ENCODE results near the gene TACR2.

TACR2 gene

DNA sequence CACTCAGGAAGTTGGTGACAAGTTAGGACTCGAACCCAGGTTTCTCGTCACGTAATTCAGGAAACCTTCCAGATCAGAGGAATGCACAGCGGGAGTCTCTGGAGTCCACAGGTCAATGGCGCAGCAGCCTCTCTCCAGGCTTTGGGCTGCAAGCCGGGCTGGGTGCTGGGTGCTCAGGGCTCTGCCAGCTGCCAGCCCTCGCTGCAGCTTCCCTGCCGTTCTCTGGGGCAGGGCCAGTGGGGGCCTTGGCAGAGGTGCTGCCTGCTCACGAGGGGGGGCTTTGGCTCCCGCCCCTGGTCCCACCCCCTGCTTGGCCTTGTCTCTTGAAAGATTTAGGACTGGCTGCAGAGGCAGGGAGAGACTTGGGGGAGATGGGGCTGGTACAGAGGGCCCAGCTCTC, at the start of gene TACR2:
Gene TACR2 (minus strand): TSS at position 224 of the 400 bp plus-strand sequence. CDS start 595 bp downstream, outside the sequence.
- DNase-seq (ENCODE audit: low read depth in 3 of 3), result no peak

DNA sequence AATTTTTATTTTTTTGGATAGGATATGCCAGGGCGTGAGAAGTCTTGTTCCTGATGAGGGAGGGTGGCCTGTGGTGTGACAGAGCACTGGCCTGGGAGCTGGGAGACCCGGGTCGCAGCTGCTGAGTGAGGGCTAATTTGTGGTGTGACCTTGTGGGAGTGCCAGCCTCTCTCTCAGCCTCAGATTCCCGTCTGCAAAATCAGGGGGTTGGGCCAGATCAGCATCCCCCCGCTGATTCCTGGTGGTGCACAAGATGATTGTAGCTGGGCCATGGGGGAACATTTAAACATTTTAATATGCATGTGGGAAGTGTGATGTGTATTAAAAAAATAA, 49.4 kb upstream of the TACR2 start:
- no peak for DNase-seq (ENCODE audit: low read depth in 3 of 3)

DNA sequence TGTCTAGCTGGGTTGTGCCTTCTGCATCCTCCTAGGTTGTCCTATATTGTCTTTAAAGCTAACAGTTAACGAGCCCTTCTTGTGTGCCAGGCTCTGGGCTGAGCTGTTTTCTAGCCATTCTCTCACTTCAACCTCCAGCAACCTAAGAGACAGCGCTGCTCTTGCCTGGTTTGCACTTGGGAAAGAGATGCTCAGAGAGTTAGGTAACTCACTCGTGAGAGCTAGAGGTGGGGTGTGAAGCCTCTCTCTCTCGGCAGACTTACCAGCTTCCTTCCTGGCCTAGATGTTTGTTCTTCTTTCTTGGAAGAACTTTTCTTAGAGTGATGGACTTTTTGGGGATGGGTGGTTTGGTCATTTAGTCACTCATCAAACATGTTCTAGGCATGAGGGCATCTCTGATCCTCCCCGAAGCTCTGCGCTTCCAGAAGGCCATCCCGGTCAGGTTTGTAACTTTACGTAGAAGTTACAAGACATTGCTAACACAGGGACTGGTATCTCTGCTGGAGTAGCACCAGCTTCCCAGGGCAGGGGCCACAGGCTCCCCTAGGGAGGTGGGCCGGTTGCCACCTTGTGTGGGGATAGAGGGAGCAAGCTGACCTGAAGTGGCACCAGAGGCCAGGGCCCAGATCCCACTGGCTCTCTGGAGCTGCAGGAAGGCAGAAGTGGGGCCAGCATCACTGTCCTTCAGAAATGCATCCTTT, 48.9 kb upstream of the TACR2 start:
- DNase-seq (ENCODE audit: low read depth in 3 of 3), result no peak

DNA sequence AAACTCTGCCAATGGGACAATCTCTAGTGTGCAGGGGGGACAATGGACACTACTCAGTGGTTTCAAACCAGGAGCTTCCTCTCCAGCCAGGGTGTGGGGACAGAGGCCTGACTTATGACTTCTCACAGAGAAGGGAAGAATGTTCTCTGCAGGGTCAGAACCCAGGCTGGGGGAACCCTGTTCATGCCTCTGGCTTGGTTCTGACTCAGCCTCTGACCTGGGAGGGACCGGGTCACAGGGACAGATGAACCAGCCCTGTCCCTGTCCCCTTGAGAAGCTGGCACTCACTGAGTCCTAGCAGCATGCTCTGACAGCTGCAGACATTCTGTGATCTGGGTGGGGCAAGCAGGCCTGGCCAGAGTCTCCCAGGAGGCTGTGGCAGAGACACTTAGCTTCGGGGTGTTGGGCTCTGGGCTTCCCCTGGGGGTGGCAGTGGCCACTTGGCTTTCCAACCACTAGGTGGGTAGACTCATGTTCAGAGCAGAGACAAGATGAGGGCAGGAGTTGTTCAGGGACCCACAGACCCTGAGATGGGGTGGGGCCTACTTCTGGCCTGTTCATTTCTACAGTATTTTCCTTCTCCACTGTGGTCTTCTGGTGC, 48.2 kb upstream of the TACR2 start:
- no peak for DNase-seq (ENCODE audit: low read depth in 3 of 3)

DNA sequence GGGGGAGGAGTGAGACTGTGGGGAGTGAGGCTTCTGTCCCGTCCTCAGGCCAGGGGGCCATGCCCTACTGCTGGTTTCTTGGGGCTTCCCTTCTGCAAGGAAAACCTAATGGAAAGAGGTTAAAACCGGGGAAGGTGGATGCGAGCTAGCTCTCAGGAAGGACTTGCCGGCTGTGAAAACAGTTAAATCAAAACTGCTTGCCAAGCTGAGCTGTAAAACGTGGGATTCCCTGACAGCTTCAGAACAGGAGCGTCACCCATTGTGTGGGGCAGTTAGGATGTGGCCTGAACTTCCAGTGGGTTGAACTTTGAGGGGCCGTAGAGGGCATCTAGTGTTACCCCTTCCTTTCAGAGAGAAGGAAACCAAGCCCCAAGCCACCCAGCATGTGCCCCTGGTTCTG, 47.7 kb upstream of the TACR2 start:
- DNase-seq (ENCODE audit: low read depth in 3 of 3), result no peak

DNA sequence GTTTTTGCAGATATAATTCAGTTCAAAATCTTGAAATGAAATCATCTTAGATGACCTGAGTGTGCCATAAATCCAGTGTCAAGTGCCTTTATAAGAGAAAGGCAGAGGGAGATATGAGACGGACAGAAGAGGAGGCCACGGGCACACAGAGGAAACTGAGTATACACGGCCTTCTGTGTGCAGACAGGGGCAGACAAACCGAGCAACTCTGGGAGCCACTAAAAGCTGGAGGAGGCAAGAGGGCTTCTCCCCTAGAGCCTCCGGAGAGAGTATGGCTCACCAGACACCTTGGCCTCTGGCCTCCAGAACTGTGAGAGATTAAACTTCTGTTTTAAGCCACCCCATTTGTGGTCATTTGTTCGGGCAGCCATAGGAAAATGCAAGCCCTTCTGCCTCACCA, 47.2 kb upstream of the TACR2 start:
- no peak for DNase-seq (ENCODE audit: low read depth in 3 of 3)

DNA sequence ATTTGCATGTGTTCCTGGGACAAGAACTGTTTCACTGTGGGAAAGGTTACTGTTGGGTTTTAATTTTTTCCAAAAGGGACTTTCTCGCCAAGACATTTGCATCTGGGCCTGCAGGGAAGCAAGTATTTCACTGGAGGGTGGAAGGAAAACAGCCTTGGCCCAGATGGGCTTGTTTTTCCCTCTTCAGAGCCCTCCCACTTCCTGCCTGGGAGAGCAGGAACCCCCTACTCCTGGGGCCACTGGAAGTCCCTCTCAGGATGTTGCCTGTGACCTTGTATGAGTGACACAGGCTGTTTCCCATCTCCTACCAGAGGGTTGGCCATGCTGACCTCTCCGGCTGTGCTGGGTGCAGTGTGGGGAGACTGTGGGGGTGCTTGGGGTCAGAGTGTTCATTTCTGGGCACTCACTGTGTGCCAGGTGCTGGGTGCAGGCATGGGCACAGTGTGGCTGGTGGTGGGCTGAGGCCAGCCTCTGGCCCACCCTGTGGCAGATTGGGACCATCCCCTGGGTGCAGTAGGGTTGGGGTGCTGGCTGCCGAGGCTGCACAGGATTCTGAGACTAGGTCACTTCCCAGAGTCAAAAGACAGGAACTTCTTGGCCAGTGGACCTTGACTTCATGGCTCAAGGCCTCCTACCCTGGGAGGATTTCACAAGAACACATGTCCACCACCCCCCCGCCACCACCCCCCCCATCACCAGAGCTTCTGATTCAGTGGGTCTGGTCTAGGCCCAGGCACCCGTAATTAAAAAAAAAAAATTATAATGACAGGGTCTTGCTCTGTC, 44.7 kb upstream of the TACR2 start:
- no peak for DNase-seq (ENCODE audit: low read depth in 3 of 3)

DNA sequence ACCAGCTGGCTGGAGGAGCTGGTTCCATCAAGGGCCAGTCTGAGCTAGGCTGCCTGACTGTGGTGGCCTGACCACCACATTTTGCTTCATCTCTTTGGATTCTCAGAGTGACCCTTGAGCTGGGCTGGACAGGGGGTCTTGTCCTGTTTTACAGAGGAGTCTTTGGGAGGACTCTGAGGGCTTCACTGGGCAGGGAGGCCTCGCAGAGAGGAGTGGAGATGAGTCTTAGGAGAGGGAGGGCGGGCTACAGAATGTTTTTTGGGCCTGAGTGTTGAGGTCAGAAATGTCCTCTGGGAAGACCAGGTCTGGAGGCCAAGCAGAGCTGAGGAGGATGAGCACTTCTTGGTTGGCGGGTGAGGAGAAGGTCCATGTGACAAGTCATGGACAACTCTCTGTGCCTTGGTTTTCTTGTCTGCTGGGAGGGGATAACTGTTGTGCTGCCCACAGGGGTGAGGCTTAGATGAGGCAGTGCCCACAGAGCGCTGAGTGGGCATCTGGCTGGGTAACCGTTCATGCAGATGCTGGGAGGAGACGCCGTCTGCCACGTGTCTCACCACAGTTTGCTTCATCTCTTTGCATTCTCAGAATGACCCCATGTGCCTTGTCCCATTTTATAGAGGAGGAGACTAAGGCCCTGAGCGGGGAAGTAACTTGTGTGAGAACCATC, 44.0 kb upstream of the TACR2 start:
- no peak for DNase-seq (ENCODE audit: low read depth in 3 of 3)

DNA sequence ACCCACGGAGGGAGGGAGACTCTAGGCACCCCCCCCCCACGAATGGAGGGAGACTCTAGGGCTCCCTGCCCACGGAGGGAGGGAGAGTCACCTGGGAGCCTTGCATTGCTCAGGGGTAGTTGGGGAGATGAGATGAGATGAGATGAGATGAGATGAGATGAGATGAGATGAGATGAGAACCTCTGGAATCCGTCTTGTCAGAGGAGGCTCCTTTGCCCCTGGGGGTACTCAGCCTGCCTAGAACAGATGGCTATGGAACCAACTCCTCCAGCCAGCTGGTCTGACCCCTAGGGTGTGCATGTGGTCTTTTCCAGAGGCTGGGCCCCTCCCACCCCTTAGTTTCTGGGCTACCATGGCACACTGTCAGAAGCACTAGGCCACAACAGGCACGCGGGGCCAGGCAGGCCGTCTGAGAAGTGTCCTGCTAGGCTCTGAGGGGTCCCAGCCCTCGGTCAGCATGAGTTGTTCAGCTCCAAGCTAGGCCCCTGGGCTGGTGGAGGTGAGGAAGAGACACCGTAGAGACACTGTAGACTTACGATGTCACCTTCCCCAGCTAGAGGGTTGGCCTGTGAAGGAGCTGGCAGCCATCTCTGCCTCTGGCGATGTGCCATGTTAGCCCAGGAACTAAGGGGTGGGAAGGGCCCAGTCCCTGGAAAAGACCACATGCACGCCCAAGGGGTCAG, 43.3 kb upstream of the TACR2 start:
- DNase-seq (ENCODE audit: low read depth in 3 of 3), result no peak

DNA sequence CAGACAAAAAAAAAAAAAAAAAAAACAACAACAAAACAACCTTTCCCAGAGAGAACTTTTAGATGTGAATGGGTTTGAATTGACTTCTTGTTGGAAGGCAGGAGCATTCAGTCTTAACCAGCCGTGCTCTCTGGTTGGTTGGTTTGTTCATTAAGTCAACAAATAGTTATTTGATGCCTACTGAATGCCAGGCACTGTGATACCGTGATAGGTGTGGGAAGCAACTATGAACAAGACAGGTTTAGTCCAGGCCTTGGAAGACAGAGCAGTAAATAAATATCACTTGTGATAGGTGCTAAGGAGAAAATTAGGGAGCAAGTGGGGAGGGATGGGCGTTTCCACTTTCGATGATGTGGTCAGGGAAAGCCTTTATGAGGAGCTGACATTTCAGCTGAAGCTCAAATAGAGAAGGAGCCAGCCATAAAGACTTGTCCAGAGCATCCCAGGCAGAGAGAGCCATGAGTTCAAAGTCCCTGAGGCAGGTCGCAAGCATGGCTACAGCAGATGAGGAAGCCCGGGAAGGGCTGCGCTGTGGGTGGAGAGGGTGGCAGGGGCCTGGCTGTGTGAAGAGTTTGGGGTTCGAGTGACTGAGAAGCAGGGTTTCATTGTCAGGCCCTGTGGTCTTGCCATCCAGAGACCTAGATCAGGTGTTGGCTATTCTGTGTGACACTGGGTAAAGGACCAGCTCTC, 42.5 kb upstream of the TACR2 start:
- no peak for DNase-seq (ENCODE audit: low read depth in 3 of 3)

DNA sequence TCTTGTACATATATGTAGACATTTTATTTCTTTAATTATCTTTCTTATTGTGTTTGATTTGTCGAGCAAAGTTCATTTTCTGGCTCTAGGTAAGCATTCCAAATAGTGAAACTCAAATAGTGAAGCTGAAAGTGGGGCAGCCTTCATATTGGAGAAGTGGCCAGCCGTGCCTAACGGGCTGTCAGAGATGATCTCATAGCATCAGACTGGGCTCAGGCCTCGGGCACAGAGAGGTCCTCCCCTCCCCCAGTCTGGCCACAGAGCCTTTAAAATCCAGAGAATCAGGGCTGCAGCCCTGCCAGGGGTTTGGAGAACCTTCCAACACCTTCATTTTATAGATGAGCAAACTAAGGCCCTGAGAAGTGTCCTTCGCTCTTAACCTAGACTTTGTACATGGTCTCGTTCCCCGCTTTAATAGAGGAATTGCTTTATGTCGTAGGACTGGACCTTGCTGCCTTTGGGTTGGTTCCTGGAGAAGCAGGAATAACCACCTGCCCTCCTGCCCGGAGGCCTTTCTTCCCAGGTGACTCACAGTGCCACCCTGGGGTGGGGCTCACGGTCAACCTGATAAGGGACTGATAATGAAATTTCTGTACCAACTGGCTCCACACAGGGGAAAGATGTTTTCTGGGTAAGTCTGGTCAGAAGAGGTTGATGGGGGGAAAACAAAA, 41.8 kb upstream of the TACR2 start:
- no peak for DNase-seq (ENCODE audit: low read depth in 3 of 3)

DNA sequence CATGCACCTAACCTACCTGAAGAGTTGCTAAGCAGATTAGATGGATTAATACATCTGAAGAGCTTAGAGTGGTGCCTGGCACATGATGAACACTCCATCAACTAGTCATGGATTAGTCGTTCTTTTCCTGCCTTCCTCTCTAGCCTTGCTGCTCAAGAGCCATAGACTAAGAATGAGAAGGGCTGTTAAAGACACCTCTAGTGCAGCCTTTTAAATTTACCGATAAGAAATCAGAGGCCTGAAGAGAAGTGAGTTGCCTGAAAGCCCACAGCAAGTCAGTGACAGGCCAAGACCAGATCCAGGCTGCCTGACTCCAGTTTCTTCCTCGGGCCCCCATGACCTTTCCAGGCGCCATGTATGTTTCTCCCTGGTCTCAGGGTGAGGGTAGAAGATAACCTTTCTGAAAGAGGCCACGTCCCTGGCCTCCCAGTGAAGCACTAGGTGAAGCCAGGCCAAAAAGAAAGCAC, 41.1 kb upstream of the TACR2 start:
- no peak for DNase-seq (ENCODE audit: low read depth in 3 of 3)

DNA sequence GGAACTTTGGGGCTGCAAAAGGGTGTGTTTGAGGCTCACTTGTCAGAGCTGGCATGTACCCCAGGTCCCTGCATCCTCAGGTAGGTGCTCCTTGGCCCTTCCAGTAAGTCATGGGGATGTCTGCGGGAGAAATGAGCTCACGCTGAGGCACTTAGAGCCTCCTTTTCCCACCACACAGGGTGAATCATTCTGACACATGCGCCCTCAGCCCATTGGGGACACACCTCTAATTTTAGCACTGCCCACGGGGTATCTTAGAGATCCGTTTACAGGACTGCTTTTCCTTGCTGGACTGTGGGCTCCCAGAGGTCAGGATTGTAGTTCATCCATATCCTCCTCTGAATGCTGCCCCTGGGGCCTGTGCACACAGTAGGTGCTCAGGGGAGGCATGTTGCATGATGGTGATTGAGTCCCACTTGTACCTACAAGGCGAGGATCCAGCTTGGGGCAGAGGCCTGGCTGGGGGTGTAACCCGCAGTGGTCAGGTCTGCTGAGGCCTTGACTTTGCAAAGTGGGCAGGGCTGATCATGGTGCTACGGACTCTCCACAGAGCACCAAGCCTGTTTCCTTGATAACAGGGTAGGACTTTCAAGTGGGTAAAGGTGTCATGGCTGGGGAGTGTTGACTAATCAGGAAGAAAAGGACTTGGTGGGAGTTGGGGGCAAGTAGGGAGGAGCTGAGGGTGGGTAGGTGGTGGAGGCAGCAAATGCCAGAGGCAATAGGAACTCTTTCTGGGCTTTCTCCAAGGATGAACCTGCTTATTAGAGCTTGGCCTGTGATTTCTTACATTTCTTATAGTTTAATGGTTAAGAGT, 40.4 kb upstream of the TACR2 start:
- DNase-seq (ENCODE audit: low read depth in 3 of 3), result no peak

DNA sequence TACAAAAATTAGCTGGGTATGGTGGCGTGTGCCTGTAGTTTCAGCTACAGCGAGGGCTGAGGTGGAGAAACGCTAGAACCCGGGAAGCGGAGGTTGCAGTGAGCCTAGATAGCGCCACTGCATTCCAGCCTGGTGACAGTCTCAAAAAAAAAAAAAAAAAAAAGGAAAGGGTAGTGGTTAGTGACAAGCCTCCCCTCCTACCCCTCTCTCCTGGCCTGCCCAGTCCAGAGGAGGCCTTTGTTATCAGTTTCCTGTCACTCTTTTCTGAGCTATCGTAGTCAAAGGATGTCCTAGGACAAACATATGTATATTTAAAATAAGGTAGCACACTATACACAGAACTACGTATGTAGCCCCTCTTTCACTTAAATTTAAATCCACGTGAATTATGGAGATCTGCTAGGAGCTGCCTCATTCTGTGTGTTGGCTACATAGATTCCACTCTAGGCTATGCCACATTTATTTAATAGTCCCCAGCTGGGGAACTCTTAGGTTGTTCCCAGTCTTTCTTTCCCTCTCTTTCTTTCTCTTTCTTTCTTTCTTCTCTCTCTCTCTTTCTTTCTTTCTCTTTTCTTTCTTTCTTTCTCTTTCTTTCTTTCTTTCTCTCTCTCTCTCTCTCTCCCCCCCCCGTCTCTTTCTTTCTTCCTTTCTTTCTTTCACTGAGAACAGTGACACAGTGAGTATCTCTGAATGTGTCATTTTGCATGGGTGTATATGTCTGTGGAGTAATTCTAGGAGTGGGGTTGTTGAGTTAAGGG, 38.5 kb upstream of the TACR2 start:
- DNase-seq (ENCODE audit: low read depth in 3 of 3), result no peak

DNA sequence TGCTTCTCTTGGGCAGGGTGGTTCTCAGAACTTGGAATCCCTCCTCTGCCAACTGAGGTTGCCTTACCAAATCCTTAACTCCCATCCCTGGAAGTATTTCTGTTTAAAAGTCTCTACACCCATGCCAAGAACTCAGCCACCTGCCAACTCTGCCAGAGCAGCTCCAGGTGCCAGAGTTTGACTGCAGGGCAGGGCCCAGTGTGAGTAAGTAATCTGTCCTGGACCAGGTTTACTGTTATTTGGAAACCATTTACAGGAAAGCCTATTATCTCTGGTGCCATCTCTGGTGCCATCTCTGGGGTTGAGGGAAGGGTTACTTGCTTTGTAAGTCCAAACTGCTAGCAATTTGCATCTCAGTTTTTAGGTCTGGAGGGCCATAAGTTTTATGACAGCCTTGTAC, 37.1 kb upstream of the TACR2 start:
- no peak for DNase-seq (ENCODE audit: low read depth in 3 of 3)

DNA sequence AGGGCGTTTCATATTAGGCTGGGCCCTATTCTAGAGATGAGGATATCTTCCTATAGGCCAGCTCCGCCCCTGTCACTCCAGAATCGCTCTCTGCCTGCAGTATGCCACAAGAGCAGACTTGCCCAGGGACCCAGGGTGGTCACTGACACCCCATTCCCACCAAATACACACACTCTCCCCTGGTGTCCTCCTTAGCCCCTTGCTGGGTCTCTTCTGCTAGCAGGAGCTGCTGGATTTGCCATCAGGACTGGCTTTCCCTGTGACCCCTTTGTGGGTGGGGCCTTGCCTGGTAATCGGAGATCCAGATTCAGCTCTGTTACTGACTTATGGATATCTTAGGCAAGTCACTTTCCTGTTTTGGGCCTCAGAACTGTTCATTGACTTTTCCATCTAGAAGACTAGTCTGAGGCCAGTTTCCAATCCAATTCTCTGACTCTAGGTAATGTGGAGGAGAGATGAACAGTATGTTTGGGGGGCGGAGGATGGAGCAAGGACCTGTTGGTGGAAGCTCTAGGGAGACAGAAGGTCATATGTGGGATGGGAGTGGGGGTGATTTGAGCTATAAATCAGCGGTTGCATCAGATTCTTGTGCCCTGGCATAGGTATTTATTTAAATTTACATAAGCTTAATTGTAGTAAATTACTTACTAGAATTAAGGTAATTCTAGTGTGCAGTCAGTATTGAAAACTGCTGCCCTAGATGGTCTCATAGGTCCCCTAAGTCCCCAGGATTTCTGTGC, 36.1 kb upstream of the TACR2 start:
- no peak for DNase-seq (ENCODE audit: low read depth in 3 of 3)

DNA sequence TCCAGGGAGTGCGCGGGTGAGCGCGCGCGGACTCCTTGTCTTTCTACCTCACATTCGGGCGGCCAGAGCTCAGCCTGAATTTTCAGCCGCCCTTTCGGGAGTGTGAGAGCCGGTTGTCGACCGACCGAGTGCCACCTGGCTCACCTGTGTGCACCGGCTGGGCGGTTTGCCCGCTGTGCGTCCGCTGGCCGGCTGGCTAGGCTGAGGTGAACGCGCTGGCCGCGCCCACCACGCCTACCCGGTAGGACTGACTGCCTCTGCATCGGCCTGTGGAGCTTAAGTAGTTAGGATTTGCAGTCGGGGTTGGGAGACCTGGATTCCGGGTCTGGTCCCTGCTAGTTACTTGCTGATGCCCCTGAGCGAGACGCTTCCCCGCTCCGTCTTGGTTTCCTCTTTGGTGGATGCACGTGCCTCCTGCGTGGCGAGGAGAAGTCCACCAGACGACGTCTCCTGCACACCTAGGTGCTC, 35.1 kb upstream of the TACR2 start:
- peak in 1 of 3 experiments; percentile 5 for DNase-seq (ENCODE audit: low read depth in 3 of 3)

DNA sequence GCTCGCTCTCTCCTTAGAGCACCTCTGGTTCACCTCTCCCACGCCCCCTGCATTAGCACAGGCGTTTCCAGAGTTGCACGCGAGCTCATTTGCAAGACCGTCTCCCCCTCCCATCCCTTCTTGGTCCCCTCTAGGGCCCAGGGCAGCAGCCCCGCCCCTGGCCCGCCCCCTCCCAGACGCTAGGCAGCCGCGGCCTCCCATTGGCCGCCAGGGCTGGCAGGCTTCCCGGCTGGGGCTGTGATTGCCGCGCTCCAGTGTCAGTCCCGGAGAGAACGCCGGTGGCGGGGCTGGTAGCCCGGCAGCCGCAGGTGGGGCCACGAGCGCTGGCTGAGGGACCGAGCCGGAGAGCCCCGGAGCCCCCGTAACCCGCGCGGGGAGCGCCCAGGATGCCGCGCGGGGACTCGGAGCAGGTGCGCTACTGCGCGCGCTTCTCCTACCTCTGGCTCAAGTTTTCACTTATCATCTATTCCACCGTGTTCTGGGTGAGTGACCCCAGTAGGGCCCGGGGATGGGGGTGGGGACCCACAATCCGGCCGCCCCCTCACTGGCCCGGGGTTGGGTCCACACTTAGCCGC, 34.6 kb upstream of the TACR2 start, which contains the start of gene TSPAN15:
Gene TSPAN15 (plus strand): TSS at position 257 of the 575 bp plus-strand sequence. CDS start 130 bp downstream, at position 387.
- peak; percentile 59 to 85 (median 69) for DNase-seq (ENCODE audit: low read depth in 3 of 3)
